ENCODE measurements around the gene NR2F1-AS1.
"Not testable (repeated sequence)": the region's sequence is repeated elsewhere in the genome, so short reads cannot be mapped to it uniquely, and the experiment has no call there.

Gene NR2F1-AS1

GRCh38 chr5:93570294-93571113, 10.5 kb downstream of the NR2F1-AS1 start:
- Mint-ChIP-seq H3K4me1 (peaks cover 16 to 37% of the 10 kb centered on the region in 2 donors), H3K27me3 (peaks cover 62 to 77% of the 10 kb centered on the region in 2 donors), H3K4me3 (peak overlapping the region; percentile 50 to 69), H3K9me3 (no peaks in the 10 kb centered on the region), H3K27ac (peak overlapping the region; percentile 37), H3K36me3 (peaks cover 0 to 3% of the 10 kb centered on the region in 2 donors)
- DNase-seq = no peak
- ATAC-seq (replicated peaks) = peak; percentile 42 to 45

- Mint-ChIP-seq H3K9me3 (no peaks in the 10 kb centered on the region), H3K27me3 (peaks cover 55 to 68% of the 10 kb centered on the region in 2 donors), H3K4me3 (peak overlapping the region; percentile 50 to 69), H3K27ac (peak overlapping the region; percentile 17), H3K36me3 (peaks cover 0 to 3% of the 10 kb centered on the region in 2 donors), H3K4me1 (peaks cover 16 to 37% of the 10 kb centered on the region in 2 donors)
- ATAC-seq (replicated peaks) = no peak
- no peak for DNase-seq
Observed at GRCh38 chr5:93569300-93570160, 11.5 kb downstream of the NR2F1-AS1 start.

- Mint-ChIP-seq H3K9me3 (no peaks in the 10 kb centered on the region), H3K4me3 (no peak overlapping the region), H3K27me3 (peaks cover 36 to 47% of the 10 kb centered on the region in 2 donors), H3K36me3 (peaks cover 0 to 3% of the 10 kb centered on the region in 2 donors), H3K4me1 (peaks cover 12 to 22% of the 10 kb centered on the region in 2 donors), H3K27ac (no peak overlapping the region)
- ATAC-seq (replicated peaks) (no peak), DNase-seq (no peak)
Observed at GRCh38 chr5:93567424-93567823, 13.6 kb downstream of the NR2F1-AS1 start.

- no peak for DNase-seq
- H3K36me3 Mint-ChIP-seq = peaks cover 0 to 3% of the 10 kb centered on the region in 2 donors
- ATAC-seq (replicated peaks) = no peak
- peaks cover 5 to 12% of the 10 kb centered on the region in 2 donors for H3K4me1 Mint-ChIP-seq
- no peak overlapping the region for H3K27ac Mint-ChIP-seq
- H3K9me3 Mint-ChIP-seq = no peaks in the 10 kb centered on the region
- H3K4me3 Mint-ChIP-seq = no peak overlapping the region
- H3K27me3 Mint-ChIP-seq = peaks cover 25 to 33% of the 10 kb centered on the region in 2 donors
Observed at GRCh38 chr5:93566091-93566490, 14.9 kb downstream of the NR2F1-AS1 start.

GRCh38 chr5:93557021-93557604, 23.9 kb downstream of the NR2F1-AS1 start:
- no peak overlapping the region for H3K4me3 Mint-ChIP-seq
- no peaks in the 10 kb centered on the region for H3K4me1 Mint-ChIP-seq
- H3K36me3 Mint-ChIP-seq = no peaks in the 10 kb centered on the region
- peaks cover 18 to 19% of the 10 kb centered on the region in 2 donors for H3K27me3 Mint-ChIP-seq
- ATAC-seq (replicated peaks) = no peak
- DNase-seq = no peak
- no peak overlapping the region for H3K27ac Mint-ChIP-seq
- H3K9me3 Mint-ChIP-seq = peaks cover 0 to 2% of the 10 kb centered on the region in 2 donors

GRCh38 chr5:93549594-93549993, 31.4 kb downstream of the NR2F1-AS1 start:
- H3K9me3 Mint-ChIP-seq, H3K4me1 Mint-ChIP-seq, H3K27ac Mint-ChIP-seq: not testable (repeated sequence)

GRCh38 chr5:93545872-93546271, 35.1 kb downstream of the NR2F1-AS1 start:
- H3K36me3 Mint-ChIP-seq = no peaks in the 10 kb centered on the region
- ATAC-seq (replicated peaks) = no peak
- no peak overlapping the region for H3K4me3 Mint-ChIP-seq
- peaks cover 0 to 4% of the 10 kb centered on the region in 2 donors for H3K9me3 Mint-ChIP-seq
- no peak for DNase-seq
- H3K27ac Mint-ChIP-seq = no peak overlapping the region
- peaks cover 24 to 27% of the 10 kb centered on the region in 2 donors for H3K27me3 Mint-ChIP-seq
- H3K4me1 Mint-ChIP-seq = no peaks in the 10 kb centered on the region

More at GRCh38 chr5:93549594-93549993, 31.4 kb downstream of the NR2F1-AS1 start:
- DNase-seq; ATAC-seq (replicated peaks); H3K36me3 Mint-ChIP-seq; H3K4me3 Mint-ChIP-seq: not testable (repeated sequence)
- peaks cover 16 to 21% of the 10 kb centered on the region in 2 donors for H3K27me3 Mint-ChIP-seq

GRCh38 chr5:93532370-93532769, 48.6 kb downstream of the NR2F1-AS1 start:
- DNase-seq = no peak
- H3K27me3 Mint-ChIP-seq = no peaks in the 10 kb centered on the region
- ATAC-seq (replicated peaks) = no peak

GRCh38 chr5:93521815-93522214, 59.2 kb downstream of the NR2F1-AS1 start:
- not testable (repeated sequence) for DNase-seq; H3K4me3 Mint-ChIP-seq; H3K27me3 Mint-ChIP-seq; H3K36me3 Mint-ChIP-seq; H3K27ac Mint-ChIP-seq; H3K4me1 Mint-ChIP-seq; ATAC-seq (replicated peaks)
- H3K9me3 Mint-ChIP-seq = peaks cover 16 to 18% of the 10 kb centered on the region in 2 donors

More at GRCh38 chr5:93532370-93532769, 48.6 kb downstream of the NR2F1-AS1 start:
- Mint-ChIP-seq H3K27ac (no peak overlapping the region), H3K4me1 (no peaks in the 10 kb centered on the region), H3K36me3 (no peaks in the 10 kb centered on the region), H3K9me3 (peaks cover 6 to 14% of the 10 kb centered on the region in 2 donors), H3K4me3 (no peak overlapping the region)

- peaks cover 5 to 13% of the 10 kb centered on the region in 2 donors for H3K9me3 Mint-ChIP-seq
- DNase-seq (no peak), ATAC-seq (replicated peaks) (no peak)
- H3K36me3 Mint-ChIP-seq = no peaks in the 10 kb centered on the region
- no peak overlapping the region for H3K4me3 Mint-ChIP-seq
- H3K27me3 Mint-ChIP-seq = no peaks in the 10 kb centered on the region
- no peaks in the 10 kb centered on the region for H3K4me1 Mint-ChIP-seq
- no peak overlapping the region for H3K27ac Mint-ChIP-seq
Observed at GRCh38 chr5:93519740-93520139, 61.3 kb downstream of the NR2F1-AS1 start.

- Mint-ChIP-seq H3K4me1 (no peaks in the 10 kb centered on the region), H3K27me3 (no peaks in the 10 kb centered on the region), H3K9me3 (peaks cover 5% of the 10 kb centered on the region in 2 donors), H3K4me3 (no peak overlapping the region), H3K36me3 (no peaks in the 10 kb centered on the region), H3K27ac (no peak overlapping the region)
- ATAC-seq (replicated peaks) = no peak
- no peak for DNase-seq
Observed at GRCh38 chr5:93517828-93518227, 63.2 kb downstream of the NR2F1-AS1 start.

- Mint-ChIP-seq H3K27ac (no peak overlapping the region), H3K4me1 (no peaks in the 10 kb centered on the region), H3K4me3 (no peak overlapping the region), H3K36me3 (no peaks in the 10 kb centered on the region), H3K9me3 (no peaks in the 10 kb centered on the region), H3K27me3 (peaks cover 0 to 9% of the 10 kb centered on the region in 2 donors)
- ATAC-seq (replicated peaks) (no peak), DNase-seq (no peak)
Observed at GRCh38 chr5:93513298-93513697, 67.7 kb downstream of the NR2F1-AS1 start.

GRCh38 chr5:93512799-93513198, 68.2 kb downstream of the NR2F1-AS1 start:
- Mint-ChIP-seq H3K27me3 (peaks cover 0 to 9% of the 10 kb centered on the region in 2 donors), H3K4me3 (no peak overlapping the region), H3K4me1 (no peaks in the 10 kb centered on the region), H3K36me3 (no peaks in the 10 kb centered on the region), H3K9me3 (no peaks in the 10 kb centered on the region), H3K27ac (no peak overlapping the region)
- ATAC-seq (replicated peaks) (no peak), DNase-seq (no peak)

GRCh38 chr5:93511445-93511844, 69.6 kb downstream of the NR2F1-AS1 start:
- no peak overlapping the region for H3K27ac Mint-ChIP-seq
- H3K36me3 Mint-ChIP-seq = no peaks in the 10 kb centered on the region
- H3K9me3 Mint-ChIP-seq = no peaks in the 10 kb centered on the region
- H3K27me3 Mint-ChIP-seq = peaks cover 0 to 9% of the 10 kb centered on the region in 2 donors
- DNase-seq (no peak), ATAC-seq (replicated peaks) (no peak)
- no peaks in the 10 kb centered on the region for H3K4me1 Mint-ChIP-seq
- H3K4me3 Mint-ChIP-seq = no peak overlapping the region

All from stimulated activated naive B cell treated with anti-CD40 and anti-IgM and Interleukin-4, amounts not matched to agents 10 μg/mL and 1 μg/mL and 100 μg/mL, for 72 hours (primary cell).